HepG2 (cell line): Measurements from ENCODE around the gene AFDN. TPM values are rescaled to one million over a fixed set of nuclear protein-coding genes. Genes with fewer than 3 reads are reported as not detected.

ENCODE experiments used
- DMAP1 ChIP-seq: IDR thresholded peaks from 2 replicates; pipeline ENCODE4 v1.6.1; 2016
- GABPB1 ChIP-seq: IDR thresholded peaks from 2 replicates; pipeline ENCODE4 v1.6.1; 2016; ENCODE audit warnings: mild to moderate bottlenecking, missing genetic modification reagents, moderate library complexity, missing compliant biosample characterization
- HNRNPL ChIP-seq: fragments of 200-400 bp; formaldehyde crosslinking; IDR thresholded peaks from 2 replicates; pipeline ENCODE4 v1.6.1; 2017; ENCODE audit warnings: mild to moderate bottlenecking, low read depth, low read length
- IRF2 ChIP-seq: IDR thresholded peaks from 2 replicates; pipeline ENCODE4 v1.6.1; 2018; ENCODE audit warnings: missing genetic modification reagents, missing compliant biosample characterization
- KDM4B ChIP-seq: sonication (generic); formaldehyde crosslinking; IDR thresholded peaks from 2 replicates; pipeline ENCODE4 v1.4.0; 2020; ENCODE audit warnings: missing genetic modification reagents
- NBN ChIP-seq: fragments of 450-650 bp; conservative IDR thresholded peaks from 2 replicates; pipeline ENCODE4 v1.6.1; 2017
- NFE2L2 ChIP-seq: fragments of 150-350 bp; IDR thresholded peaks from 2 replicates; pipeline ENCODE4 v1.6.1; 2014; ENCODE audit warnings: low read length
- REXO4 ChIP-seq: sonication (generic); formaldehyde crosslinking; IDR thresholded peaks from 2 replicates; pipeline ENCODE4 v1.8.0; 2022; ENCODE audit warnings: missing genetic modification reagents, mild to moderate bottlenecking, borderline replicate concordance
- SETDB1 ChIP-seq: sonication (generic); formaldehyde crosslinking; IDR thresholded peaks from 2 replicates; pipeline ENCODE4 v1.5.1; 2020; ENCODE audit warnings: missing genetic modification reagents, mild to moderate bottlenecking, borderline replicate concordance
- YEATS4 ChIP-seq: sonication (generic); formaldehyde crosslinking; IDR thresholded peaks from 2 replicates; pipeline ENCODE4 v1.4.0; 2020; ENCODE audit warnings: missing genetic modification reagents, borderline replicate concordance
- ZNF256 ChIP-seq: sonication (generic); formaldehyde crosslinking; conservative IDR thresholded peaks from 2 replicates; pipeline ENCODE4 v1.4.0; 2020; ENCODE audit warnings: missing genetic modification reagents
- ZNF30 ChIP-seq: sonication (generic); formaldehyde crosslinking; IDR thresholded peaks from 2 replicates; pipeline ENCODE4 v1.5.0; 2020; ENCODE audit warnings: mild to moderate bottlenecking, missing genetic modification reagents
- ZNF629 ChIP-seq: sonication (generic); formaldehyde crosslinking; conservative IDR thresholded peaks from 2 replicates; pipeline ENCODE4 v1.5.0; 2020; ENCODE audit warnings: missing genetic modification reagents
- ZNF737 ChIP-seq: sonication (generic); formaldehyde crosslinking; IDR thresholded peaks from 2 replicates; pipeline ENCODE4 v1.5.0; 2020; ENCODE audit warnings: missing genetic modification reagents, mild to moderate bottlenecking, borderline replicate concordance
- ZNF841 ChIP-seq: sonication (generic); formaldehyde crosslinking; IDR thresholded peaks from 2 replicates; pipeline ENCODE4 v1.8.1; 2023; ENCODE audit warnings: missing genetic modification reagents, borderline replicate concordance
- polyA plus RNA-seq, 8 experiments: library from polyadenylated mRNA; depleted of rRNA in 3 of 8; stranded (reverse) in 7 of 8; unstranded in 1 of 8; fragments of >200 nt; fragmentation: Illumina TruSeq in 4 of 8; extraction: Trizol in 4 of 8; gene quantifications; 2 replicates each; pipeline versions ENCODE4 v1.2.1 to v1.2.3, GENCODE V29; 2011 to 2016; ENCODE audit warnings: low read depth in 4 of 8, missing spikeins in 1 of 8, mixed read lengths in 1 of 8; ENCODE audit not compliant: insufficient read depth in 1 of 8
- total RNA-seq, 5 experiments: library from RNA; depleted of rRNA; stranded (reverse); fragments of >200 nt; fragmentation: Illumina TruSeq; extraction: Trizol; gene quantifications; 2 replicates each; pipeline ENCODE4 v1.2.3, GENCODE V29; 2016; ENCODE audit warnings: low read depth in 1 of 5
- TF ChIP-seq, protein P1 (sequence below): sonication (generic); IDR thresholded peaks from 2 replicates; pipeline ENCODE4 v1.6.1; 2016; ENCODE audit warnings: low read depth, borderline replicate concordance
- TF ChIP-seq, protein P2 (sequence below): sonication (generic); formaldehyde crosslinking; IDR thresholded peaks from 2 replicates; pipeline ENCODE4 v1.4.0; 2020; ENCODE audit warnings: missing genetic modification reagents, borderline replicate concordance
- TF ChIP-seq, protein P3 (sequence below): sonication (generic); formaldehyde crosslinking; IDR thresholded peaks from 2 replicates; pipeline ENCODE4 v1.9.0; 2021; ENCODE audit warnings: missing genetic modification reagents, borderline replicate concordance
- TF ChIP-seq, protein P4 (sequence below): sonication (generic); formaldehyde crosslinking; IDR thresholded peaks from 2 replicates; pipeline ENCODE4 v1.4.0; 2020; ENCODE audit warnings: missing genetic modification reagents
- TF ChIP-seq, protein P5 (sequence below): sonication (generic); formaldehyde crosslinking; IDR thresholded peaks from 2 replicates; pipeline ENCODE4 v1.8.0; 2022; ENCODE audit warnings: mild to moderate bottlenecking, missing genetic modification reagents, moderate library complexity

Gene AFDN
- total and polyA plus RNA-seq, 2 of the 13 experiments (the other 11 are each of a cell fraction or from before 2014, with no cell fraction given): 136 to 151 TPM

DNA sequence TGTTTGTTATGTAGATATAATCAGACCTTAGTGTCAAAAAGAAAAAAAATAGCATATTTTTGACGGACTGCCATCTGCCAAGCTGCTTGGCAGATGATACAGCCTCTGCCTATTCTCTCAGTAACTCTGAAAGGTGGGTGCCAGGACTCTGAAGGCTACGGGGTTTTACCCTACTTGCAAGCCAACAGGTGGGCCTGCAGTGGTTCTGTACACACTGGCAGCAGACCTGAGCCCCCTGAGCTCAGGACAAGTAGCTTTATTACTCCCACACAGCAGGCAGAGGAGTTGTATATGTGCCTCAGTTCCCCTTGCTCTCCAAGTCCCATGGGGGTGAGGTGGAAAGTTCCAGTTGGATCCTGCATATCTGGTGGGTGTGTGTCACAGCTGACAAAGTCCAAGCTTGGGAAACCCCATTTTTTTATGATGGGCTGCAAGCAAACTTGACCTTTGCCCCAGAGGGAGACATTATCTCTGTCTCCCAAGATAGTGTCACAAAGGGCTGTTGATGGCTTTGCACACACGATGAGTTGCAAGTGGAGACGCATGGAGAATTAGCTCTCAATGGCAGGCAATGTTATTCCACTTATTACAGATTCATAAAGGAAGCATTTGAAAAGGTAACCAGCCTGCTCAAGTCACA is 20.5 kb upstream of the AFDN start (continued):
- TF ChIP-seq, protein P1, sequence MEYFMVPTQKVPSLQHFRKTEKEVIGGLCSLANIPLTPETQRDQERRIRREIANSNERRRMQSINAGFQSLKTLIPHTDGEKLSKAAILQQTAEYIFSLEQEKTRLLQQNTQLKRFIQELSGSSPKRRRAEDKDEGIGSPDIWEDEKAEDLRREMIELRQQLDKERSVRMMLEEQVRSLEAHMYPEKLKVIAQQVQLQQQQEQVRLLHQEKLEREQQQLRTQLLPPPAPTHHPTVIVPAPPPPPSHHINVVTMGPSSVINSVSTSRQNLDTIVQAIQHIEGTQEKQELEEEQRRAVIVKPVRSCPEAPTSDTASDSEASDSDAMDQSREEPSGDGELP: peak; percentile 90; the same call in 1 of the 2 replicates
- TF ChIP-seq ZNF30 (CRISPR knock-in tag): no peak
- TF ChIP-seq, protein P2, sequence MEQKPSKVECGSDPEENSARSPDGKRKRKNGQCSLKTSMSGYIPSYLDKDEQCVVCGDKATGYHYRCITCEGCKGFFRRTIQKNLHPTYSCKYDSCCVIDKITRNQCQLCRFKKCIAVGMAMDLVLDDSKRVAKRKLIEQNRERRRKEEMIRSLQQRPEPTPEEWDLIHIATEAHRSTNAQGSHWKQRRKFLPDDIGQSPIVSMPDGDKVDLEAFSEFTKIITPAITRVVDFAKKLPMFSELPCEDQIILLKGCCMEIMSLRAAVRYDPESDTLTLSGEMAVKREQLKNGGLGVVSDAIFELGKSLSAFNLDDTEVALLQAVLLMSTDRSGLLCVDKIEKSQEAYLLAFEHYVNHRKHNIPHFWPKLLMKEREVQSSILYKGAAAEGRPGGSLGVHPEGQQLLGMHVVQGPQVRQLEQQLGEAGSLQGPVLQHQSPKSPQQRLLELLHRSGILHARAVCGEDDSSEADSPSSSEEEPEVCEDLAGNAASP (CRISPR knock-in tag): no peak
- peak; percentile 50; the same call in 1 of the 2 replicates for TF ChIP-seq ZNF629 (CRISPR knock-in tag)
- no peak for TF ChIP-seq NFE2L2
- TF ChIP-seq, protein P3, sequence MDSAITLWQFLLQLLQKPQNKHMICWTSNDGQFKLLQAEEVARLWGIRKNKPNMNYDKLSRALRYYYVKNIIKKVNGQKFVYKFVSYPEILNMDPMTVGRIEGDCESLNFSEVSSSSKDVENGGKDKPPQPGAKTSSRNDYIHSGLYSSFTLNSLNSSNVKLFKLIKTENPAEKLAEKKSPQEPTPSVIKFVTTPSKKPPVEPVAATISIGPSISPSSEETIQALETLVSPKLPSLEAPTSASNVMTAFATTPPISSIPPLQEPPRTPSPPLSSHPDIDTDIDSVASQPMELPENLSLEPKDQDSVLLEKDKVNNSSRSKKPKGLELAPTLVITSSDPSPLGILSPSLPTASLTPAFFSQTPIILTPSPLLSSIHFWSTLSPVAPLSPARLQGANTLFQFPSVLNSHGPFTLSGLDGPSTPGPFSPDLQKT (CRISPR knock-in tag): no peak
- TF ChIP-seq KDM4B (CRISPR knock-in tag): peak; percentile 73; the same call in 1 of the 2 replicates
- TF ChIP-seq, protein P4, sequence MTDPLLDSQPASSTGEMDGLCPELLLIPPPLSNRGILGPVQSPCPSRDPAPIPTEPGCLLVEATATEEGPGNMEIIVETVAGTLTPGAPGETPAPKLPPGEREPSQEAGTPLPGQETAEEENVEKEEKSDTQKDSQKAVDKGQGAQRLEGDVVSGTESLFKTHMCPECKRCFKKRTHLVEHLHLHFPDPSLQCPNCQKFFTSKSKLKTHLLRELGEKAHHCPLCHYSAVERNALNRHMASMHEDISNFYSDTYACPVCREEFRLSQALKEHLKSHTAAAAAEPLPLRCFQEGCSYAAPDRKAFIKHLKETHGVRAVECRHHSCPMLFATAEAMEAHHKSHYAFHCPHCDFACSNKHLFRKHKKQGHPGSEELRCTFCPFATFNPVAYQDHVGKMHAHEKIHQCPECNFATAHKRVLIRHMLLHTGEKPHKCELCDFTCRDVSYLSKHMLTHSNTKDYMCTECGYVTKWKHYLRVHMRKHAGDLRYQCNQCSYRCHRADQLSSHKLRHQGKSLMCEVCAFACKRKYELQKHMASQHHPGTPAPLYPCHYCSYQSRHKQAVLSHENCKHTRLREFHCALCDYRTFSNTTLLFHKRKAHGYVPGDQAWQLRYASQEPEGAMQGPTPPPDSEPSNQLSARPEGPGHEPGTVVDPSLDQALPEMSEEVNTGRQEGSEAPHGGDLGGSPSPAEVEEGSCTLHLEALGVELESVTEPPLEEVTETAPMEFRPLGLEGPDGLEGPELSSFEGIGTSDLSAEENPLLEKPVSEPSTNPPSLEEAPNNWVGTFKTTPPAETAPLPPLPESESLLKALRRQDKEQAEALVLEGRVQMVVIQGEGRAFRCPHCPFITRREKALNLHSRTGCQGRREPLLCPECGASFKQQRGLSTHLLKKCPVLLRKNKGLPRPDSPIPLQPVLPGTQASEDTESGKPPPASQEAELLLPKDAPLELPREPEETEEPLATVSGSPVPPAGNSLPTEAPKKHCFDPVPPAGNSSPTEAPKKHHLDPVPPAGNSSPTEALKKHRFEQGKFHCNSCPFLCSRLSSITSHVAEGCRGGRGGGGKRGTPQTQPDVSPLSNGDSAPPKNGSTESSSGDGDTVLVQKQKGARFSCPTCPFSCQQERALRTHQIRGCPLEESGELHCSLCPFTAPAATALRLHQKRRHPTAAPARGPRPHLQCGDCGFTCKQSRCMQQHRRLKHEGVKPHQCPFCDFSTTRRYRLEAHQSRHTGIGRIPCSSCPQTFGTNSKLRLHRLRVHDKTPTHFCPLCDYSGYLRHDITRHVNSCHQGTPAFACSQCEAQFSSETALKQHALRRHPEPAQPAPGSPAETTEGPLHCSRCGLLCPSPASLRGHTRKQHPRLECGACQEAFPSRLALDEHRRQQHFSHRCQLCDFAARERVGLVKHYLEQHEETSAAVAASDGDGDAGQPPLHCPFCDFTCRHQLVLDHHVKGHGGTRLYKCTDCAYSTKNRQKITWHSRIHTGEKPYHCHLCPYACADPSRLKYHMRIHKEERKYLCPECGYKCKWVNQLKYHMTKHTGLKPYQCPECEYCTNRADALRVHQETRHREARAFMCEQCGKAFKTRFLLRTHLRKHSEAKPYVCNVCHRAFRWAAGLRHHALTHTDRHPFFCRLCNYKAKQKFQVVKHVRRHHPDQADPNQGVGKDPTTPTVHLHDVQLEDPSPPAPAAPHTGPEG: 0 out of 2 replicates have a peak, but pooled peaks have one; percentile 44
- no peak for TF ChIP-seq REXO4 (CRISPR knock-in tag)
- peak; percentile 72; the same call in 1 of the 2 replicates for TF ChIP-seq DMAP1
- TF ChIP-seq, protein P5, sequence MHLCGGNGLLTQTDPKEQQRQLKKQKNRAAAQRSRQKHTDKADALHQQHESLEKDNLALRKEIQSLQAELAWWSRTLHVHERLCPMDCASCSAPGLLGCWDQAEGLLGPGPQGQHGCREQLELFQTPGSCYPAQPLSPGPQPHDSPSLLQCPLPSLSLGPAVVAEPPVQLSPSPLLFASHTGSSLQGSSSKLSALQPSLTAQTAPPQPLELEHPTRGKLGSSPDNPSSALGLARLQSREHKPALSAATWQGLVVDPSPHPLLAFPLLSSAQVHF (CRISPR knock-in tag): no peak
- TF ChIP-seq SETDB1 (CRISPR knock-in tag): no peak
- TF ChIP-seq NBN: no peak
- no peak for TF ChIP-seq ZNF841 (CRISPR knock-in tag)
- TF ChIP-seq YEATS4 (CRISPR knock-in tag): peak; percentile 60; the same call in 1 of the 2 replicates
- no peak for TF ChIP-seq ZNF737
- no peak for TF ChIP-seq HNRNPL
- no peak for TF ChIP-seq ZNF256 (CRISPR knock-in tag)
- TF ChIP-seq GABPB1 (CRISPR knock-in tag): no peak
- TF ChIP-seq IRF2 (CRISPR knock-in tag): peak; percentile 62; the same call in 1 of the 2 replicates
